ENCODE data around the gene TMEM185B. TPM values are rescaled to one million over a fixed set of nuclear protein-coding genes. Genes with fewer than 3 reads are reported as not detected.
A peak's percentile ranks its signal among the peaks of the same experiment; 100 is the strongest.

Gene TMEM185B
- total and polyA plus RNA-seq, 10 of the 15 experiments (the other 5 are each of a cell fraction or from before 2014, with no cell fraction given), result 2.4 to 20.9 (median 14.5) TPM

GRCh38 chr2:120241684-120242083 lies 18.5 kb upstream of the TMEM185B start:
- Histone ChIP-seq H3K9me3 (replicated peaks; ENCODE audit: control insufficient read depth, insufficient read depth, low read length) (peaks cover 9% of the 10 kb centered on the region; the same call in 2 of the 3 replicates), H3K79me2 (ENCODE audit: control insufficient read depth, insufficient read depth, low read length) (no peaks in the 10 kb centered on the region), H3K27ac (ENCODE audit: control insufficient read depth, insufficient read depth) (no peak overlapping the region), H3K36me3 (ENCODE audit: control insufficient read depth in 2 of 2, insufficient read depth in 2 of 2, low read length in 1 of 2) (no peaks in the 10 kb centered on the region), H3K4me3 (no peak overlapping the region), H3K27me3 (replicated peaks in 1 of 2; ENCODE audit: control insufficient read depth in 2 of 2, insufficient read depth in 2 of 2, low read length in 1 of 2) (no peaks in the 10 kb centered on the region), H2AFZ (ENCODE audit: control insufficient read depth, low read depth, low read length) (peak overlapping the region; percentile 39; the same call in 1 of the 2 replicates), H3K4me2 (ENCODE audit: control insufficient read depth, insufficient read depth) (no peak overlapping the region), H3K4me1 (ENCODE audit: control insufficient read depth, insufficient read depth, low read length) (no peaks in the 10 kb centered on the region; the same call in 1 of the 2 replicates), H3K9ac (ENCODE audit: control insufficient read depth, insufficient read depth, low read length) (no peak overlapping the region), H4K20me1 (ENCODE audit: control insufficient read depth, insufficient read depth) (no peaks in the 10 kb centered on the region)
- FAIRE-seq, result no peak
- ATAC-seq, result no peak
- RAD21 ChIA-PET (ENCODE audit: unreplicated experiment), result no interaction called here
- in situ Hi-C loops (cut with MboI), result no loop called here
- SMC1A ChIA-PET (ENCODE audit: uncharacterized antibody, unreplicated experiment), result no interaction called here
- 66% methylated on average over 6 of the region's 6 CpGs for WGBS (ENCODE audit: insufficient coverage, insufficient replicate concordance, low lambda C conversion rate, missing lambda C conversion rate)
- TF ChIP-seq HDAC6 (IDR thresholded peaks at IDR 0.05; ENCODE audit: unreplicated experiment) (no peak), MEF2A (IDR thresholded peaks at IDR 0.05; ENCODE audit: insufficient read depth, low read depth, low read length) (no peak), PML (IDR thresholded peaks at IDR 0.05; ENCODE audit: low read length) (no peak), TCF12 (IDR thresholded peaks at IDR 0.05; ENCODE audit: low read depth, low read length) (no peak), RELB (IDR thresholded peaks at IDR 0.05; ENCODE audit: low read depth) (no peak), BRCA1 (IDR thresholded peaks at IDR 0.05; ENCODE audit: low read depth, low read length) (no peak), RB1 (IDR thresholded peaks at IDR 0.05; ENCODE audit: borderline replicate concordance) (no peak), BCL11A (IDR thresholded peaks at IDR 0.05; ENCODE audit: low read depth, low read length) (no peak), CHD2 (IDR thresholded peaks at IDR 0.05; ENCODE audit: borderline replicate concordance, low read depth, low read length) (no peak), SUPT20H (IDR thresholded peaks at IDR 0.05; ENCODE audit: borderline replicate concordance, control insufficient read depth, low read depth, low read length) (no peak), CTCF (IDR thresholded peaks at IDR 0.05 in 2 of 3, conservative IDR thresholded peaks at IDR 0.05 in 1 of 3; ENCODE audit: control insufficient read depth in 2 of 3, extremely low read depth in 1 of 3, insufficient read depth in 1 of 3, low read depth in 3 of 3, low read length in 3 of 3) (no peak)
- no TSS peak for BruUV-seq (replicated peaks)
- DNase-seq (ENCODE audit: low read depth, low spot score), result no peak
- intact Hi-C loops (cut with micrococcal nuclease; ENCODE audit: unreplicated experiment), result no loop called here
- CTCF ChIA-PET, result no interaction called here
- POLR2A ChIA-PET, result no interaction called here

Measured in GM12878 (cell line).